Colonic mucosa (tissue), 4 donors: ENCODE data around the gene CAPN15. TPM values are rescaled to one million over a fixed set of nuclear protein-coding genes. Genes with fewer than 3 reads are reported as not detected.

Experiments
- DNase-seq: peaks from one replicate; pipeline ENCODE4 v3.0.0-alpha.2; 2020
- H3K27ac ChIP-seq: fragments of 200-600 bp; one replicate; pipeline ENCODE4 v1.8.0; 2021
- H3K27me3 ChIP-seq: fragments of 200-600 bp; one replicate; pipeline ENCODE4 v1.8.0; 2021
- H3K36me3 ChIP-seq: fragments of 200-600 bp; one replicate; pipeline ENCODE4 v1.8.0; 2021
- H3K4me1 ChIP-seq: fragments of 200-600 bp; one replicate; pipeline ENCODE4 v1.8.0; 2021; ENCODE audit warnings: mild to moderate bottlenecking
- H3K4me3 ChIP-seq: fragments of 200-600 bp; one replicate; pipeline ENCODE4 v1.8.0; 2021
- H3K9ac ChIP-seq, 2 donors: one replicate each; pipeline ENCODE4 v1.7.0; 2013; ENCODE audit warnings: control low read depth in 2 of 2, low read depth in 2 of 2, low read length in 2 of 2
- H3K9me3 ChIP-seq: fragments of 200-600 bp; one replicate; pipeline ENCODE4 v1.8.0; 2021
- CTCF ChIP-seq: fragments of 200-600 bp; IDR thresholded peaks from one replicate; pipeline ENCODE4 v1.8.0; 2022; ENCODE audit warnings: antibody characterized with exemption, mild to moderate bottlenecking
- intact Hi-C: fragments of 100-400 bp; cut with DNase I; formaldehyde crosslinking; loops from one replicate; pipeline ENCODE4 v1.14.1; 2022
- total RNA-seq, 2 donors: library from RNA; stranded (reverse); fragmentation: NEBNext Ultra II Directional in 1 of 2; extraction: Animal tissue kit (Norgen Biotek cat#: 25700) in 1 of 2; gene quantifications; one replicate each; pipeline ENCODE4 v1.2.1, GENCODE V29; 2021
- donor health status: healthy.
- donor health status: DM: no; HTN: no; CAD: no.
- donor health status: DM: no; HTN: no; CAD: no.

Gene CAPN15
- total RNA-seq, 2 donors from 2014 or later, result 74.6 to 139 TPM

- no peak for TF ChIP-seq CTCF
- intact Hi-C loops, result no loop called here
Observed at GRCh38 chr16:520847-521246, 6.7 kb upstream of the CAPN15 start.

GRCh38 chr16:521381-522210 lies 5.9 kb upstream of the CAPN15 start:
- H3K27ac ChIP-seq, result no peak overlapping the region
- TF ChIP-seq CTCF, result peak; percentile 34

More at GRCh38 chr16:520847-521246, 6.7 kb upstream of the CAPN15 start:
- H3K36me3 ChIP-seq, result no peaks in the 10 kb centered on the region
- H3K4me1 ChIP-seq, result peaks cover 5% of the 10 kb centered on the region
- H3K27me3 ChIP-seq, result no peaks in the 10 kb centered on the region
- H3K9ac ChIP-seq, result no peak overlapping the region
- DNase-seq, result no peak
- H3K4me3 ChIP-seq, result no peak overlapping the region
- no peaks in the 10 kb centered on the region for H3K9me3 ChIP-seq
- no peak overlapping the region for H3K27ac ChIP-seq

GRCh38 chr16:522320-523096 lies 5.0 kb upstream of the CAPN15 start:
- intact Hi-C loops, result no loop called here
- DNase-seq, result no peak
- Histone ChIP-seq H3K4me3 (no peak overlapping the region), H3K27me3 (no peaks in the 10 kb centered on the region), H3K27ac (no peak overlapping the region), H3K9me3 (no peaks in the 10 kb centered on the region), H3K4me1 (peaks cover 15% of the 10 kb centered on the region), H3K36me3 (no peaks in the 10 kb centered on the region), H3K9ac (no peak overlapping the region)
- TF ChIP-seq CTCF, result no peak

More at GRCh38 chr16:521381-522210, 5.9 kb upstream of the CAPN15 start:
- peak; percentile 80 for DNase-seq
- no peaks in the 10 kb centered on the region for H3K36me3 ChIP-seq
- intact Hi-C loops, result no loop called here
- H3K4me1 ChIP-seq, result peaks cover 13% of the 10 kb centered on the region
- H3K9me3 ChIP-seq, result no peaks in the 10 kb centered on the region
- no peak overlapping the region for H3K9ac ChIP-seq
- no peaks in the 10 kb centered on the region for H3K27me3 ChIP-seq
- no peak overlapping the region for H3K4me3 ChIP-seq

- Histone ChIP-seq H3K4me3 (no peak overlapping the region), H3K36me3 (no peaks in the 10 kb centered on the region), H3K27ac (no peak overlapping the region), H3K27me3 (no peaks in the 10 kb centered on the region), H3K4me1 (peaks cover 15% of the 10 kb centered on the region), H3K9me3 (no peaks in the 10 kb centered on the region), H3K9ac (no peak overlapping the region)
- DNase-seq, result no peak
- intact Hi-C loops, result no loop called here
- no peak for TF ChIP-seq CTCF
Observed at GRCh38 chr16:523097-523741, 4.3 kb upstream of the CAPN15 start.

GRCh38 chr16:524274-525040 lies 3.1 kb upstream of the CAPN15 start:
- no peaks in the 10 kb centered on the region for H3K9me3 ChIP-seq
- no peak overlapping the region for H3K4me3 ChIP-seq
- no peaks in the 10 kb centered on the region for H3K27me3 ChIP-seq
- TF ChIP-seq CTCF, result no peak
- DNase-seq, result no peak
- peaks cover 19% of the 10 kb centered on the region for H3K4me1 ChIP-seq
- H3K9ac ChIP-seq, result no peak overlapping the region
- intact Hi-C loops, result no loop called here
- H3K27ac ChIP-seq, result no peak overlapping the region
- H3K36me3 ChIP-seq, result no peaks in the 10 kb centered on the region
